Thyroid gland (tissue), 4 donors: Measurements from ENCODE around the gene GRM4.

Experiments used
- CTCF ChIP-seq, 6 experiments: fragments of 200-600 bp in 3 of 6; fragments of 450-650 bp in 3 of 6; sonication (generic) in 3 of 6; IDR thresholded peaks; one replicate each; pipeline ENCODE4 v1.5.1; 2016 to 2019; ENCODE audit warnings: antibody characterized with exemption in 6 of 6, mild to moderate bottlenecking in 2 of 6, inconsistent platforms in 1 of 6, moderate library complexity in 1 of 6
- POLR2A ChIP-seq, 2 donors: fragments of 450-650 bp; IDR thresholded peaks; one replicate each; pipeline ENCODE4 v1.6.1; 2017; ENCODE audit warnings: antibody characterized with exemption in 2 of 2, mild to moderate bottlenecking in 2 of 2, moderate library complexity in 1 of 2

- no peak for TF ChIP-seq CTCF (IDR thresholded peaks at IDR 0.05)
- TF ChIP-seq POLR2A (IDR thresholded peaks at IDR 0.05) = no peak
Measured at GRCh38 chr6:34096193-34096592, 49.7 kb downstream of the GRM4 start.
